Activated CD4-positive, CD25-positive, alpha-beta regulatory T cell treated with anti-CD3 and anti-CD28 coated beads, Interleukin-2, amount 50 U/mL, for 16 hours (primary cell): ENCODE data around the gene PPP1R1A.

Experiments used
- DNase-seq: peaks from one replicate; pipeline ENCODE4 v3.0.0-alpha.2; 2020; ENCODE audit warnings: low read depth, low spot score

PPP1R1A gene

DNA sequence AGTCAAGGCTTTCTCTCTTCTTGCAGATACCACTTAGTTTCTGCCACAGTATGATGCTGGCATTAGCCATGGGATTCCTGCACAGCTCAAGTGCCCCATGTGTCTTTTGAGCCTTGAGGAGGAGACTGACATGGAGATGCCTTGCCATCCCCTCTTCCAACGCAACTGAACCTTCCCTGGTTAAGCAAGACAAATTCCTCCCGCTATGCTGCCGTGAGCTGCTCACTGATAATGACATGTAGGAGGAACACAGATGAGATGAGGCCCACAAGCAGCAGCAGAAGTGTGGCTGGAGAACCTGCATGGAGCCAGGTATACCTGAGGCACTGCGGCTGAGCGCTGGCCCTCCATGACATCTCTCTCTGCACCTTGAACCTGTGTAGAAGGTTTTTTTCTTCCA is 15.4 kb upstream of the PPP1R1A start:
- no peak for DNase-seq

DNA sequence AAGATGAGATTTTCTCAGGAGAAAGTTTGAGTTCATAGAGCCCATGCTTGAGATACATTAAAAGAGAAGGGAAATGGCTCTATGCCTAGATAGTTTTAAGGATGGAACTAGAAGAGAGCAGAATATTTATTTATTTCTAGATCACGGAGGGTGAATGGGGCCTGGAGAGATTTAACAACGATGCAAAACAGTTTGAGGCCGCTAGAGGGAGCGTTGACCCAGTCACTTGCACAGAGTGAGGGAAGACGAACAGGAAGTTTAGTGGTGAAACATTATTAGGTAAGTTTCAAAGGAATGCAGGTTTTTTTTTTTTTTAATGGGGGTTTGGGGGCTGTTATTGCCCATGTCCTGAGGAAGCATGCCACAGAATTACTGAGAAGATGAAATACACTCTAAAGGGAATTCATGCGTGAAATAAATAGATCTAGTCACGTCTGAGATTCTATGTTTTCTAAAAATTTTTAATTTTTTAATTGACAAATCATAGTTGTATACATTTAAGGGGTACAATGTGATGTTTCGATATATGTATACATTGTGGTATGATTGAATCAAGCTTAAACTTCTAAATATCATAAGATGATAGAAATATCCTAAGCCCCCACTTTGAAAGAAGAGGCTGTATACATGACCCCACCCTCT is 14.8 kb upstream of the PPP1R1A start:
- peak; percentile 40 for DNase-seq

DNA sequence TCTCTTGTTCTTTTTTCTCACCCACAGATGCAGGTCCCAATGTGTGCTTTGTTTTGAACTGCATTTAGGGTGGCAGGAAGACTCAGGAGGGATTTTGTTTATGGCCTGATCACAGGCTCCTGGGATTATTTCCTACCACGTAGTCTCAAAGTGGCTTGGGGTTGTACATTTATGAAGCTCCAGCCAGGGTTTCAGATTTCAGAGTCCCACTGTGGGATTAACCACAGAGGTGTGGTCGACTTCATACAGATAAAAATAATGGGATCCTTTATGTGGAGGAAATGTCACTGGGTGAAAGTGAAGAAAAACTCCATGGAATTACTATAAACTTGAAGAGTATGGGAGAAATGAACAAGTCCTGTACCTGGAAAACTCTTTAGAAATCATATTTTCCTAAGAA is 14.2 kb upstream of the PPP1R1A start:
- DNase-seq, result no peak

DNA sequence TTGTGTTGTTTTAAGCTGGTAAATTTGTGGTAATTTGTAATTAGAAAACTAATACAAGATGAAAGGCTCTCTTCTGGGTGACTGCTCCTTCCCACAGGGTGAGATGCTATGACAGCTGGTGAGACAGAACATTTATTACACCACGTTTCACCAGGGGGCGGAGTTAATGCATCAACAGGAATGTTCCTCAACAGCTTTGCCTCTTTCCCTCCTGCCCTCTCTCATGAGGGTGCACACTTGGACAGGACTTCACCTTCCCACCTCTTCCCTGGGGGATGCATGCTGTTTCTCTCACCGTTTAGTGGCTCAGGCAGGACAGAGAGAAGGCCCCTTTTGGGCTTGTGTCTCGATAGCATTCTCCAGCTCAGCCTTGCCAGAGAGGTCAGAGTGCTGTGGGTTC is 13.4 kb upstream of the PPP1R1A start:
- no peak for DNase-seq

DNA sequence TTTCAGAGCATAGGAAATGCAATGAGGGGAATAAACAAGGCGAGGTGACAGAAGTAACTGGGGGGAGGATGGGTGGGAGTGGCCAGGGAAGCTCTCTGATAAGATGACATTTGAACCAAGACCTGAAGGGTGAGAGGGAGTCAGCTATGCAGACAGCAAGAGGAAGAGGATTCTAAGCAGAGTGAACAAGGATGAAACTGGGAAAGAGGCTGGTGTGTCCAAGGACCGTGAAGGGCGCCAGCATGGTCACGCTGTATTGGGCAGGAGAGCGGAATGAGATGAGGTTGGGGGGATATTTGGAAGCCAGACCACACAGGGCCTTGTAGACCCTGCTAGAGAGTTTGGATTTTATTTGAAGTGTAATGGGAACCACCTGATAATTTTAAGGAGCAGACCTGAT is 10.5 kb upstream of the PPP1R1A start:
- no peak for DNase-seq

DNA sequence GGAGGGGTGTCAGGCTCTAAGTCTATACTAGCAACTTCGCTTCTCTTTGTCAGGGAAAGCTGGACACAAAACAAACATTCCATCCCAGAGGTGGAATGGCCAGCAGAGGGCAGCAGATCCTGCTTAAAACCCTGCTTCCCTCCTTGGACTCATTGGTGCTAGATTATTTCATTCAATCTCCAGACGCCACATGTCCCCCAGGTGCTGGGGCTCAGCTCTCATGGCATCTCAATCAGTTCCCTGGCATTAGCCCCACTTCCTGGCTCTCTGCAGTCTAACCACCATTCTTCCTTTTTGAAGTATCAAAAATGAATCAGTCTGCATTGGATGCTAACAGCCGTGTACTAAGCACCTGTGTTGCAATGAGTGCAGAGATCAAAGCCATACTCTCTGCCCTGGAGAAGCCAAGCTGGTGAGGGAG is 8.1 kb upstream of the PPP1R1A start:
- DNase-seq, result peak; percentile 20

DNA sequence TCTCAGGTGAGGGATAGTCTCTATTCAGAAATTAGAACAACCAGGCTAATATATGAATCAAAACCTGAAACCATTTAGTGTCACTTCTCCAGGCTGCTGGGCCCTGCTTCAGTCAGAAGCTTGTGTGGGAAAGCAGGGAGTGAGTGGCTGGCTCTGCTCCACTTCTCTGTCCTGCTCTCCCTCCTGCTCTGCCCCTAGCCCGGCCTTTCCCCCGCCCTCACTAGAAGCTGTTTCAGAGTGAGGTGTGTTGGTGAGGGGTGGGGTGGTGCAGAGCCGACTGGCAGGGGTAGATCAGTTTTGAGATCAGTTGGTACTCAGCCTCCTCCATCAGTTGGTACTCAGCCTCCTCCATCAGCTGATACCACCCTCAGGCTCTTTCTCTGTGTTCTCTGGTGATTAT is 7.0 kb upstream of the PPP1R1A start:
- no peak for DNase-seq

DNA sequence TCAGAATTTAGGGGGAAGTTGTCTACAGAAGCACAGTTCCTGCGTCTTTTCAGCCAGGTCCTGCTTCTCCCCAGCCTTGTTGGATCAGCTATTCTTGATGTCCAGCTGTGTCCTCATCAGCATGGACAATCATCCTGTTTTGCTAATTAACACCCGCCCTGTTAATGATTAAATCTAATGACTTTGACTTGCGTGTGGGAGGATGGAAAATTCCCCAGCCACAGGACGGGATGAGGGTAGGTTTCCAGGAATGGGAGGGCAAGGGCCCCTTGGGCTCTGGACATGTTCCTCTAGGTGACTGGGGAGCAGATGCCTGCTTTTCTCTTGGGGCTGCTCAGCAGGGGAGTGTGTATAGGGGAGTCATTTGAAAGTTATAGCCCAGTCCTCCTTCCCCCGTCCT is 5.3 kb upstream of the PPP1R1A start:
- DNase-seq, result no peak

DNA sequence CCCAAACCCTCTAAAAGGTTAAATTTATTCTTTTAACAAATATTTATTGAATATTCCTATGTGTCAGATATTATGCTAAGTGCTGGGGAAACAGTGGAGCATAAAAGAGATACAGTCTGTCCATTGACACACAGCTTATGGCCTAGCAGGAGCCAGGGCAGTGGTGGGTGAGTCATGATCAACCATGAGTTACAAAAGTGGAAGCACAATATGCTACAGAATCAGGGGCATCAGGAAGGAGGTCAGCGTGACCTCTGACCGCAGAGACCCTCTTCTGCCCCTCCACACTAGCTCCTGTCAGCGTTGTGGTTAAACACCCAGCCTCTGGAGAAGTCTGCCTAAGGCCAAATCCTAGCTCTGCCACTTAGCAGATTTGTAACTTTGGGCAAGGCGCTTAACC is 4.7 kb upstream of the PPP1R1A start:
- no peak for DNase-seq

DNA sequence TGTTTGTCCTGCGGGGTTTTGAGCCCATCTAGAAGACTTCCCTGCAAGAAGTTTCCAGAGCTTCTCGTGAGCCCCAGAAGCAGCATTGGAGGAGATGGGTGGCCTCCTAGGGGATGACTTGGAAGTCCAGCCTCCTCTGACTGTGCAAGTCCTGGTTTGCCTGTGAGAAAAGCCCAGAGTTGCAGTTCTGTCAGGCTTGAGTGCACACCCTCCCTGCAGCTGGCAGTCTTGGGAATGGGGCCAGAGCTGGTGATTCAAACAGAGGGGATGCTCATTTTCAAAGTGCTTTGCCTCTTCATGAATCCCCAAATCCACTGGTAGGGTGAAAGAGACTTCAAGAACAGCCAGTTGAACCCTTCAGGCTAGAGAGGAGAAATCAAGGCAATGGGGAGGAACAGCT is 3.9 kb upstream of the PPP1R1A start:
- no peak for DNase-seq

DNA sequence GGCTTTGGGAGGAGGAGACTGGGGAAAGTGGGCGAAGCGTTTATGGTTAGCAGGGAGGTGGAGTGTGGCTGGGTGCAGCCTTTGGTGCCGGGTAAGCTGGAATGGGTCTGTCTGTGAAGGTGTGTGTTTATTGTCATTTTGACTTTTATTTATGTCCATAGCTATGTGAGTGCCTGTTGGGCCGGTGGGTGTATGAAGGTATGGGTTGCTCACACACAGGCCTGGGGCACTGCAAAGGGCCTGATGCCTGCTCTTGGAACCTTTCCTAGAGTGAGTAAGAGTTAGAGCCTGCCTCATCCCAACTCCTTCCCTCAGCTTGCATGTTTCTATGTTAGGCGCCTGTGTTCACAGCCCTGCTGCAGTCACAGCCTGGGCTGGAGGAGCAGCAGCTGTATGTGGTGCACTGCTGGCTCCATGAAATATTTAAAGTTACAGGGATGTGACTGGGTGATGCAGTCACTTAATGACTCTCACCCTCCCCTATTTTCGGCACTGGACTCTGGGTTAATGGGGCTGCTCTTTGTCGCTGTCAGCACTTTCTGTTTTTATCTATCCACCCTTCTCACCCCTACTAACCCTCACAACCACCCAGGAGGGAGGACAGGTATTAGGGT is 2.6 kb upstream of the PPP1R1A start:
- no peak for DNase-seq

DNA sequence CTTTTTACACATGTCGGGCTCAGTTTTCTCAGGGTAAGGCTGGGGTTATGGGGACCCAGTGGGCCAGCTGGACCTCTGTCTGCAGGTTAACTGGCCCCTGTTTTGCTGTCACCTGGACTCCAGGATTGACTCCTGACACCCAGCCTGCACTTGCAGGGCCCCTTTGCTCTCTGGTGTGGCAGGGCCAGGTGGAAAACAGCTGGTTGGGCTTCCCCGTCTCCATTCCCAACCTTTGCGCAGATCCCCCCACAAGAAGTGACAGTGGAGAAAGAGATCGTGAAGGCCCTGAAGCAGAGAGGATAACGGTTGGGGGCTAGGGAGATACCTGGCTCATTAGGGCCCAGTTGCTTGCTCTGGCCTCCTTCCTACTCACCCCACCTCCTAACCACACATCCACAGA is 1.5 kb upstream of the PPP1R1A start:
- DNase-seq, result no peak

DNA sequence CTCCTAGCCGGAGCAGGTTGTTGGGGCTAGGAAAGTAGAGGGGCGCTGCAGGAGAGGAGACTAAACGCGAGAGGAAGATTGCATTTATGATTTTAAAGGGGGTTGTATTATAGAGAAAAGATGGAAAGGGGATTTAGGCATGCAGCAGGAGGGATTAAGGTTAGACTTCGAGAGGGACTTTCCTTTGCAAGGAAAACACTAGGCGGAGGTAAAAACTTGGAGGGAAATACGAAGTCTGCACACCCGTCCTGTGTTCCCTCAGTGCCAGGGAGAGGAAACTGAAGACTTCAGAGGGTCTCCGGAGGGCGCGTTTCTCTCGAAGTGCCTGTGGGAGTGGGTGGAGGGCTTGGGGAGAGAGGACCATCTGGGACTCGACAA is 420 bp upstream of the PPP1R1A start:
- no peak for DNase-seq

DNA sequence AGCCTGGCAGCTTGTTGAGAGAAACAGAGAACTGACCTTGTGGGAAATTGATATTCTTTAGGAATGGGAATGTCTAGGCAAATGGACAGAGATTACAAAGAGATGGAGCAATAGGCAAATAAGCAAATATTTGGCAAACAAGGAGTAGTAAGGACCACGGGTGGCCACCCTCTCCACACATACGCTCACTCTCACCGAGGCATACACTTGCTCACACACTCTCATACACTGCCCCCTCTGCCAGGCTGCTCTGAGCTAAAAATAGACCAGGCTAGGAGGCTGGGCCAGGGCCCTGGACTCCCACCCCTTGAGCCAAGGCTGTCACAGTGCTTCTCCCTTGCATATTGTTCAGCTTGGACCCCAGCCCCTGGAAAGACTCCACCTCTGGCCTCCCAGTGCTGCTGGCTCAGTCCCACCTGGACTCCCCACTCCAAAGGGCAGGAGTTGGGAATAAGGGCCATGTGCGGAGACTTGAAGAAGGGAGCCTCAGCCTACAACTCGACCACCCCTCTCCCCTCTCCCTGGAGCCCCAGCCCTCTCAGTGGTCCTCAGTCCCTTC is 1.1 kb downstream of the PPP1R1A start:
- DNase-seq, result no peak

DNA sequence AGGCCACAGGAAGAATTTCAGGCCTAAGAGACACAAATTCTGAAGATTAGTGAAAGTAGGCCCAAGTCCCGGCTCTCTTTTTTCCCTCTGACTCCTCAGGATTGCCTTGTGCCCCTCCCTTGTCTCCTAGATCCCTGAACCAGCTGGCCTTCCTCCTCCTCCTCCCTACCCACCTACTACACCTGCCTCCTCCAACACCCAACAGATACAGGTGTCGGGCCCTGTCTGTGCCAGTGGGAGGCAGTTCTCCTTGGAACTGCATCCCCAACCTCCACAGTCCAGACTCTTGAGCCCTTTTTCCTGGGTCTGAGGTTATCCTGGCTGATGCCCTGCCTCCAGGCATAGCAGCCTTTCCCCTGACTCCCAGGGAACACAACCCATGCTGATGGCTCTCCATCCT is 1.8 kb downstream of the PPP1R1A start:
- no peak for DNase-seq

DNA sequence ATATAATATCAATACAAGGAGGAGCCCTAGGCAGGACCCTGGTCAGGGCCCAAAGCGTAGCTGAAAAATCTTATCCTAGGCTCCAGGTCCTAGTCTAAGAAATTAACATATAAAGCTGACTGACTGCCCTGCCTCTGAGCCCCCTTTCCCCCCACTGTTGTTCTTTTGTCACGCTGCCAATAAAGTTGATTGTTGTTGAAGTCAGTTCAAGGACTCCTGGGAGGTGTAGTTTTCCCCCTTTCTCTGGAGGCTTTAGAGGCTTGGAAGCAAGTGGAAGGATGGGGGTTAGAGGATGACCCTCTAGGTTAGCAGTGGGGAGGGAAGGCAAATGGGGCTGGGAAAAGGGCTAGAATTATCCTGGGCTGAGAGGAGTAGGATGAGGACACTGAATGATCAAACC is 3.2 kb downstream of the PPP1R1A start:
- DNase-seq, result no peak

DNA sequence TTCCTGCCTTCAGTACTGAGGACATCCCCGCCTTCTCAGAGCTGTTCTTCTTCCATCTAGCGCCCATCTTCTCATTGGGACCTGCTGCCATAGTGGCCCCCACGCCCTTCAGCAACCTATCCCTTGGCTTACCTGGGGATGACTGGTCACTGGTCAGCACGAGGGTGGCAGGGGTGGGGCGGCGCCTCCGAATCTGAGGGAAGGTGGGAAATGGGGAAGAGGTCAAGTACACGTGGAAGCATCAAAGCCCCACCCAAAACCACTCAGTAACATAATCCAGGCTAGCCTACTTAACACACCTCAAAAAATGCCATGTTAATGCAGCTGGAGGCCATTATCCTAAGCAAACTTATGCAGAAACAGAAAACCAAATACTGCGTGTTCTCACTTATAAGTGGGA is 4.3 kb downstream of the PPP1R1A start:
- no peak for DNase-seq

DNA sequence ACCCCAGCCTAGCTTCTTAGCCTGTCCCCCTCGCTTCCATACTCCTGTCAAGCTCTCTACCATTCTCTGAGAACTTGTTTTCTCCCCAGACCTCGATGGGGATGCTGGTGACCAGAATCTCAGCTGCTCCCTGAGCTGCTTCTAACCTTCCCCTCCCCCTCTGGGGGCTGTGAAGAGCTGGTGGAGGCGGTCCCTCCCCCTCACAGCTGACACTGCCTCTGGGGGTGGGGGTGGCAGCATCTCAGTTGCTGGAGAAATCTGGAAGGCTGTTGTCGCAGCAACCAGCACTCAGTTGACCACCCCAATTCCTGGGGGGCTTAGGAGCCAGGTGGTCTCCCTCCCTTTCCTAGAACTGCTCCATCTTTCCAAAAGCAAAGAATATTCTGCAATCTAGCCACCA is 4.7 kb downstream of the PPP1R1A start:
- DNase-seq, result no peak

DNA sequence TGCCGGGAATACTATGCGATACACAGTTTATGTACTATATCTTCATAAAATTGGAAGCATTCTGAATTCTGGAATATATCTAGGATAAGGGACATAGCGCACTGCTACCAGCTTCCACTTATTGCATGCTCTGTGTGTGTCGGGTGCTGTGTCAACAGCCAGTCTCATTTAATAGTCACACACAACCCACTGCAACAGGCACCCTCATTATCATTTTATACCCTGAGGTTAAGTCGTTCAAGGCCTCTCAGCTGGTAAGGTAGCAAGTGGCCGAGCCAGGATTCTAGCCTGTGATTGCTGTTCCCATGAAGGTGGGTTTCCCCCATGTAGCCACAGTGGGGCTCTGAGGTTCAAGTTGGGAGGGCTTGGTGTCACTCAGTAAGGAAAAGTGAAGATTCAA is 7.0 kb downstream of the PPP1R1A start:
- DNase-seq, result no peak

DNA sequence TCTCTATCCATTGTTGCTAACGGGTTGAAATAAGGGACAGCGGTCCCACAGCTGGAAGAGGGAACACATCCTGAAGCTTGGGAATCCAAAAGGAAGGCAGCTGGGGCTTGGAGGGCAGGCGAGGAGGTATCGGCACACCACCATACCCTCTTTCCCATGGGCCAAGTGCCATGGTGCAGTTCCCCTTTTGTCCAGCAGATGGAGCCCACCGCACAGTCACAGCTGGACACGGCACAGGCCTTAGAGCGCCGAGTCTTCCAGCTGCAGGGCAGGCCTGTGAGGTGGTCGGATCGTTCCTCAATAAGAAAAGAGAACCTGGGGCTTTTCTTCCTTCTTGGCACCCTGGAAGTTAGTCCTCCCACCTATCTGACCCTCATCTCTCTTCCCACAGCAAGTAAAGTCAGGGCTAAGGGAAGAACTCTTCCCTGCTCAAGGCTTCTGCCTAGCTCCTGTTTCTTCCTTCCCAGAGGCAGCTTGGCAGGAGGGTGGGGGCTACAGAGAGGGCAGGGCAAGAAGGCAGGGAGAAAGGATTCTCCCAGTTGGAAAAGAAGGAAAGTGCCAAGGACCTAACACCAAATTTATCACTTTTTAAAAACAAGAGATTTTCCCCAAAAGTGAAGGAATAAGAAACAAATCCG is 8.6 kb downstream of the PPP1R1A start:
- peak; percentile 71 for DNase-seq

DNA sequence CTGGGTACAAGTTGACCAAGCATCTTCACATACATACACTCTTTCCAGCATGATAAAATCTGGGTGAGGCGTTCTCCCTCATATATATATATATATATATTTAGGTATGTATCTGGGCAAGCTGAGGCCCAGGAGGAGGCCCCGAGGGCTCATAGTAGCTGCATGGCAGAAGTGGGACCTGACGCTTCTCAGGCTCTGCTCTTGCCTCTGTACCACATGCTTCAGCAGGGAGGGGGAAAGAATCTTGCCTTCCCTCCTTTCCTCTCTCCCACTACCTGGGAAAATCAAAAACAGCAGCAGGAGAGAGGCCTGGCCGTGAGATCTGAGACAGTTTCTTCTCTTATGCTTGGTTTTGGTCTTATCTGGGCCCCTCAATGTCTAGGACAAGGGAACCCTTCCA is 9.2 kb downstream of the PPP1R1A start:
- no peak for DNase-seq

DNA sequence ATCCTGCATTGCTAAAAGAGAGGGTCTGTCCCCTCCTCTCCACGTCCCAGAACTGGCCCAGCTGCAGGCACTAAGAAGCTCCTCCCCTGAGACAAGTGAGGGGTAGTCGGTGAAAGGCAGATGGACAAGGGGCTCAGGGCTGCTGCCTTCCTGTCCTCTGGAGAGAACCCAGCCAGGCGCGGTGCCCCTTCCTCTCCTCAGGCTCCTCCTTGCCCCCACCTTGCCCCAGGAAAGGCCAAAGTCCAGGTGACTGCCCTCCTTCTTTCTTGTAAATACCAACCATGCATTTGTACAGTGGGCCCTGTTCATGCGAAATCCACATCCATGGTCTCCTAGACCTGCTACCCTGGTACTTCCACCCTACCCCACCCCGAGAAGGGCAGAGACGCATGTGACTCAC is 9.7 kb downstream of the PPP1R1A start:
- DNase-seq, result no peak

DNA sequence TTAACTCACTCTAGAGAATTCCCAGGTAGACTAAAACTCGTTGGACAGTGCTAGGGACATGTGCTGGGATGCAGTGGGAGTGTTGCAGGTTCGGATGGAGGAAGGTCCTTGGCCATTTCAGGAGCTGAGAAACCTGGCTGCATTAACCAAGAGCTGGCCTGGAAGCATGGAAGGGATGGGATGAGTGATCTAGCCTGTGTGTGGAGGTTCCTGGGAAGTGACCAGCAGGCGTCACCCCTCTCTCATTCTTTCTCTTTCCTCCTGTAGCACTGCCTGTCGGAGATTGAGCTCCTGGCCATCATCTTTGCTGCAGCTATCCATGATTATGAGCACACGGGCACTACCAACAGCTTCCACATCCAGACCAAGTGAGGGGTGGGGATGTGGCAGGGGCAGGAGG is 15.6 kb downstream of the PPP1R1A start:
- DNase-seq, result no peak
